Thyroid gland (tissue), 4 donors: ENCODE results near the gene SVOP.

Experiments used
- POLR2A ChIP-seq, 2 donors: fragments of 450-650 bp; IDR thresholded peaks; one replicate each; pipeline ENCODE4 v1.6.1; 2017; ENCODE audit warnings: antibody characterized with exemption in 2 of 2, mild to moderate bottlenecking in 2 of 2, moderate library complexity in 1 of 2
- TF ChIP-seq, protein P1 (sequence below), 6 experiments: fragments of 200-600 bp in 3 of 6; fragments of 450-650 bp in 3 of 6; sonication (generic) in 3 of 6; IDR thresholded peaks; one replicate each; pipeline ENCODE4 v1.5.1; 2016 to 2019; ENCODE audit warnings: antibody characterized with exemption in 6 of 6, mild to moderate bottlenecking in 2 of 6, inconsistent platforms in 1 of 6, moderate library complexity in 1 of 6

DNA sequence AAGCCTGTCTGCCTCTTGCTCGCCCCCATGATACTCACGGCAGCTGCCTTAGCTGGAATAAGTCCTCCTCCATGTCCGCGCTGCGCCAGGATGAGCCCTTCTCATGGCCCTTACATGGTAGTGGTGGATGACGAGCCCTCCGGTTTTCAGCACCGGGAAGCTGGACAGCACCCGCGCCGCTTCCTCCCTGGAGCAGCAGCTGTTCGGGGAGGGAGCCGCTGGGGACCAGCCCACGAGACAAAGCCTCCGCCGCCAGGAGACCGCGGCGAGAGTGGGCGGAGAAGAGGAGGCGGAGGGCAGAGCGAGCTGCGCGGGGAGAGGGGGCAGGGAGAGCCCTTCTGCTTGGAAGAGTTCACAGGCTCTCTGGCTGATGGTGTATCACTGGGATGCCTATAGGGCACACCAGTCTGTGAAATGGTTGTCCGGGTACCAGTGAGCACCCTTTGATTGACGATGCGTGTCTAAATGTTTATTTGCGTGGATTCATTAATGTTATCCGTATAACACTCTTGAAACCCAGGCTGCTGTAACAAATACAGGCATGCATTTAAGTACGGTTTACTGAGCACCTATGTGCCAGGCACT is at the start of gene SVOP:
- no peak for TF ChIP-seq POLR2A (IDR thresholded peaks at IDR 0.05)
- TF ChIP-seq, protein P1, sequence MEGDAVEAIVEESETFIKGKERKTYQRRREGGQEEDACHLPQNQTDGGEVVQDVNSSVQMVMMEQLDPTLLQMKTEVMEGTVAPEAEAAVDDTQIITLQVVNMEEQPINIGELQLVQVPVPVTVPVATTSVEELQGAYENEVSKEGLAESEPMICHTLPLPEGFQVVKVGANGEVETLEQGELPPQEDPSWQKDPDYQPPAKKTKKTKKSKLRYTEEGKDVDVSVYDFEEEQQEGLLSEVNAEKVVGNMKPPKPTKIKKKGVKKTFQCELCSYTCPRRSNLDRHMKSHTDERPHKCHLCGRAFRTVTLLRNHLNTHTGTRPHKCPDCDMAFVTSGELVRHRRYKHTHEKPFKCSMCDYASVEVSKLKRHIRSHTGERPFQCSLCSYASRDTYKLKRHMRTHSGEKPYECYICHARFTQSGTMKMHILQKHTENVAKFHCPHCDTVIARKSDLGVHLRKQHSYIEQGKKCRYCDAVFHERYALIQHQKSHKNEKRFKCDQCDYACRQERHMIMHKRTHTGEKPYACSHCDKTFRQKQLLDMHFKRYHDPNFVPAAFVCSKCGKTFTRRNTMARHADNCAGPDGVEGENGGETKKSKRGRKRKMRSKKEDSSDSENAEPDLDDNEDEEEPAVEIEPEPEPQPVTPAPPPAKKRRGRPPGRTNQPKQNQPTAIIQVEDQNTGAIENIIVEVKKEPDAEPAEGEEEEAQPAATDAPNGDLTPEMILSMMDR (IDR thresholded peaks at IDR 0.05) = no peak
